Kidney glomerular epithelial cell (primary cell): ENCODE measurements around the gene FHIT.
"Not testable (repeated sequence)": the region's sequence is repeated elsewhere in the genome, so short reads cannot be mapped to it uniquely, and the experiment has no call there.

Source experiments
- DNase-seq: peaks from one replicate; lab custom pipeline; 2025; lab: John Stamatoyannopoulos, UW

Gene FHIT

GRCh38 chr3:61111825-61112224 lies 139.4 kb downstream of the FHIT start:
- DNase-seq: no peak

- no peak for DNase-seq
These were observed 140.7 kb downstream of the FHIT start for GRCh38 chr3:61110576-61110975.

GRCh38 chr3:61108247-61109019 lies 142.8 kb downstream of the FHIT start:
- DNase-seq: no peak

GRCh38 chr3:61094608-61095007 lies 156.6 kb downstream of the FHIT start:
- peak; percentile 12 for DNase-seq

- DNase-seq: no peak
These were observed 157.9 kb downstream of the FHIT start for GRCh38 chr3:61093364-61093763.

GRCh38 chr3:61092870-61093269 lies 158.4 kb downstream of the FHIT start:
- DNase-seq: no peak

- no peak for DNase-seq
These were observed 160.7 kb downstream of the FHIT start for GRCh38 chr3:61090389-61091169.

GRCh38 chr3:61087465-61087864 lies 163.8 kb downstream of the FHIT start:
- no peak for DNase-seq

- no peak for DNase-seq
These were observed 169.7 kb downstream of the FHIT start for GRCh38 chr3:61081554-61081953.

- peak; percentile 20 for DNase-seq
These were observed 170.4 kb downstream of the FHIT start for GRCh38 chr3:61080737-61081445.

GRCh38 chr3:61078048-61078752 lies 173.1 kb downstream of the FHIT start:
- no peak for DNase-seq

GRCh38 chr3:61077551-61077950 lies 173.7 kb downstream of the FHIT start:
- DNase-seq: no peak

GRCh38 chr3:61074783-61075182 lies 176.5 kb downstream of the FHIT start:
- DNase-seq: no peak

- DNase-seq: no peak
These were observed 177.6 kb downstream of the FHIT start for GRCh38 chr3:61073566-61074165.

- DNase-seq: no peak
These were observed 183.2 kb downstream of the FHIT start for GRCh38 chr3:61068084-61068483.

- no peak for DNase-seq
These were observed 184.5 kb downstream of the FHIT start for GRCh38 chr3:61066800-61067199.

GRCh38 chr3:61066222-61066621 lies 185.0 kb downstream of the FHIT start:
- not testable (repeated sequence) for DNase-seq

- DNase-seq: no peak
These were observed 185.7 kb downstream of the FHIT start for GRCh38 chr3:61065451-61066011.

GRCh38 chr3:61061092-61061723 lies 190.0 kb downstream of the FHIT start:
- DNase-seq: no peak

GRCh38 chr3:61060411-61060861 lies 190.8 kb downstream of the FHIT start:
- DNase-seq: no peak

GRCh38 chr3:61058836-61059235 lies 192.4 kb downstream of the FHIT start:
- DNase-seq: no peak
